Measurements from ENCODE around the gene LHPP.

The LHPP gene

GRCh38 chr10:124473070-124473469 is 11.4 kb downstream of the LHPP start:
- no peak for DNase-seq

- DNase-seq, result no peak
These were observed 13.0 kb downstream of the LHPP start for GRCh38 chr10:124474514-124475070.

- DNase-seq, result no peak
These were observed 14.6 kb downstream of the LHPP start for GRCh38 chr10:124476043-124476725.

- no peak for DNase-seq
These were observed 16.2 kb downstream of the LHPP start for GRCh38 chr10:124477614-124478363.

GRCh38 chr10:124478515-124478914 is 16.9 kb downstream of the LHPP start:
- DNase-seq, result no peak

- DNase-seq, result no peak
These were observed 19.2 kb downstream of the LHPP start for GRCh38 chr10:124480860-124481259.

- DNase-seq, result no peak
These were observed 20.1 kb downstream of the LHPP start for GRCh38 chr10:124481717-124482116.

GRCh38 chr10:124482236-124482800 is 20.7 kb downstream of the LHPP start:
- DNase-seq, result no peak

- no peak for DNase-seq
These were observed 21.3 kb downstream of the LHPP start for GRCh38 chr10:124482876-124483275.

- DNase-seq, result no peak
These were observed 22.4 kb downstream of the LHPP start for GRCh38 chr10:124484031-124484430.

- no peak for DNase-seq
These were observed 23.0 kb downstream of the LHPP start for GRCh38 chr10:124484661-124485060.

- no peak for DNase-seq
These were observed 25.0 kb downstream of the LHPP start for GRCh38 chr10:124486635-124487034.

- no peak for DNase-seq
These were observed 29.5 kb downstream of the LHPP start for GRCh38 chr10:124491105-124491504.

GRCh38 chr10:124492266-124492665 is 30.6 kb downstream of the LHPP start:
- DNase-seq, result no peak

GRCh38 chr10:124493214-124493882 is 31.7 kb downstream of the LHPP start:
- DNase-seq, result no peak

- DNase-seq, result no peak
These were observed 32.6 kb downstream of the LHPP start for GRCh38 chr10:124494046-124494807.

- no peak for DNase-seq
These were observed 33.5 kb downstream of the LHPP start for GRCh38 chr10:124495162-124495561.

- no peak for DNase-seq
These were observed 34.1 kb downstream of the LHPP start for GRCh38 chr10:124495725-124496124.

GRCh38 chr10:124496150-124496549 is 34.5 kb downstream of the LHPP start:
- DNase-seq, result no peak

- no peak for DNase-seq
These were observed 35.0 kb downstream of the LHPP start for GRCh38 chr10:124496620-124497019.

GRCh38 chr10:124497196-124497881 is 35.7 kb downstream of the LHPP start:
- no peak for DNase-seq

GRCh38 chr10:124498056-124498455 is 36.4 kb downstream of the LHPP start:
- no peak for DNase-seq

All from stimulated activated CD4-positive, alpha-beta T cell treated with anti-CD3 and anti-CD28 coated beads, Interleukin-12 subunit alpha, Interleukin-12 subunit beta, amount 100 ng/mL, for 4 hours (primary cell).